Measurements from ENCODE around the gene CAMKMT. TPM values are rescaled to one million over a fixed set of nuclear protein-coding genes. Genes with fewer than 3 reads are reported as not detected.

CAMKMT gene
- total RNA-seq, 1 experiment from 2014 or later = 14.2 TPM

DNA sequence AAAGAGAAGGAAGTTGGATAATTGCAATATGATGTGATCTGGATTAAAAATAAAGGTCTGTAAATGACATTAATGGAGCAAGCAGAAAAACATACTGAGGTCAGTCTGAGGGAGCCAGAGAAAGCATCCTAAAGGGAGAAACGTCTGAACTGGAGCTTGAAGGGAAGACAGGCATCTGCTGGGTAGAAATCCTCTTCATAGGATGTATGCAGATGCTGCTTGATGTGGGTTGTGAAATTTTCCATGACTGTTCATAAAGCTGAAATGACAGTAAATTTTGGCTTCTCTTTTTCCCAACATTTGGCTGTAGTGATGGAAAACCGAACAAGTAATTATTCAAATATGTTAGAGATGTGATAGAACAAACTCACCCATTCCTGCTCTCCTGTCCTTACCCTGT lies 287.6 kb downstream of the CAMKMT start:
- no peak for DNase-seq (ENCODE audit: low read depth)

DNA sequence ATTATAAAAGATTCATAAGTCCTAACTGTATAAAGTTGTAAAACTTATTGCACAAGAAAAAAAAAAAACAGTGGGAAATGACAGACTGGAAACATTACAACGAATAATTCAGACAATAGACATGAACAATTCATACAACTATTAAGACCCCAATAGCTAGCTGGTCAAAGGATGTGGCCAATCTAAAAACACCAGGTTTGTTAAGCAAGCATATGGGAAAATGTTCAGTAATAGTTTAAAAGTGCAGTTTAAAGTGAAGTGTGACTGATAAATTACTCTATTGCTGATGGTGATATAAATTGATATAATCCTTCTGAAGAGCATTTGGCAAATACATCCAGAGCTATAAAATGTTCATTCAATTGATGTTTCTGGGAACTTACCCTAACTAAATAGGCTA lies 289.0 kb downstream of the CAMKMT start:
- DNase-seq (ENCODE audit: low read depth) = no peak

DNA sequence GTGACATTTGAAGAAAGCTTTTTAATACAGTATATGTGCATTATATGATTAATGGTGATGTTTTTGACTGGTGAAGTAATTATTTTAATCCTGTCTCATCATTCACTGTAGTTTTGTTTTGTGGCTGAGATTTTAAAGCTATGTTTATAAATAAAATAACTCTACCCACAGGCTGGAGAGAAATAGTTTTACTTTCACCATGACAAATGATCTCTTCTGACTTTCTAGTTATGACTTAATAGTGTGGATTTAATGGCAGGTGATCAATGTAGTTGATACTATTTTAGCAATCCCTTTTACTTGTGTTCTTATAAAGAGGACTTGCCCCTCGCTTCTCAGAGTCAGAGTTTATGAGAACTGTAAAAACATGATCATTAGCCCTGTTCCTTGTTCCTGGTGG lies 290.2 kb downstream of the CAMKMT start:
- DNase-seq (ENCODE audit: low read depth) = no peak

- DNase-seq (ENCODE audit: low read depth) = no peak
Observed at GRCh38 chr2:44652701-44653100, 291.0 kb downstream of the CAMKMT start.

GRCh38 chr2:44655401-44655864 lies 293.7 kb downstream of the CAMKMT start:
- no peak for DNase-seq (ENCODE audit: low read depth)

- DNase-seq (ENCODE audit: low read depth) = no peak
Observed at GRCh38 chr2:44656460-44656859, 294.7 kb downstream of the CAMKMT start.

DNA sequence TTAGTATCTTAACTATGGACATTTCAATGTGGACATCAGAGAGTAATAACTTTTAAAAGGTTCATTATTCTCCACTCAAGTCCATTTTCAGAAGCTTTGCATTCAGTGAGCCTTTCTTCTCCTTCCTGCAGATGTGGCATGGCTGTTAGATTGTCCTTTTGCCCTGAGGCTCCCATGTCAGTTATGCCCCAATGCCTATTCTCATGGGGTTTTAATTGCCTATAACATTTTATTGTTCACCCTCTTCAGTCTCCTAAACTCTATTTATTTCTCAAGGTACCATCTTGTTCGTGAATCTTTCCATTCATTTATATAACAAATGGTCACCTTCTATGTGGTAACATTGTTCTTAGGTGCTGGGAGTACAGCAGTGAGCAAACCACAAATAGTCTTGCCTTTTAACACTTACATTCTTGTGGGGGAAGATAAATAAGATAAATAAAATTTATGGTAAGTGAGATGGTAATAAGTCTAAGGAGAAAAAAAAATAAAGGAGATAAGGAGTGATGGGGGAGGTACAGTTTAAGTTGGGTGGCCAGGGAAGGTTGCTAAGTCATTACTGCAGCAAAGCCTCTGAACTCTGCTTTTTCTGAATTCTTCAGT lies 301.8 kb downstream of the CAMKMT start:
- no peak for DNase-seq (ENCODE audit: low read depth)

DNA sequence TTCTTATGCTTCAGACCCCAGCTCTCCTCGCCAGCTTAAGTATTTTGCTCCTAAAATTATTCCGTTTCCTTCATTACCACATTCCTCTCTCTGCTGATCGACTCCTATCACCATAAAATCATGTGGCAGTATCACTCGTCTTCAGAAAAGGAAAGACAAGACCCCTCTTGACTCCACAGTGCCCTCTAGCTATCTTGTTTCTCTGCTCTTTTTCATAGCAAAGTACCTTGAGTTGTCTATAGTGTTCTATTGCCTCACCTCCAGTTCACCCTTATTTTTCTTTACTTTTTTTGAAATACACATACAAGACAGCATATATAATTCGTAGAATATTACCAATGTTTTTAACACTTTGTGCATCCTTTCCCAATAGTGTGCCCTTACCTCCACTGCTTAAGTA lies 306.6 kb downstream of the CAMKMT start:
- no peak for DNase-seq (ENCODE audit: low read depth)

- no peak for DNase-seq (ENCODE audit: low read depth)
Observed at GRCh38 chr2:44671276-44671675, 309.5 kb downstream of the CAMKMT start.

GRCh38 chr2:44671916-44672315 lies 310.2 kb downstream of the CAMKMT start:
- DNase-seq (ENCODE audit: low read depth) = no peak

GRCh38 chr2:44672431-44672830 lies 310.7 kb downstream of the CAMKMT start:
- no peak for DNase-seq (ENCODE audit: low read depth)

DNA sequence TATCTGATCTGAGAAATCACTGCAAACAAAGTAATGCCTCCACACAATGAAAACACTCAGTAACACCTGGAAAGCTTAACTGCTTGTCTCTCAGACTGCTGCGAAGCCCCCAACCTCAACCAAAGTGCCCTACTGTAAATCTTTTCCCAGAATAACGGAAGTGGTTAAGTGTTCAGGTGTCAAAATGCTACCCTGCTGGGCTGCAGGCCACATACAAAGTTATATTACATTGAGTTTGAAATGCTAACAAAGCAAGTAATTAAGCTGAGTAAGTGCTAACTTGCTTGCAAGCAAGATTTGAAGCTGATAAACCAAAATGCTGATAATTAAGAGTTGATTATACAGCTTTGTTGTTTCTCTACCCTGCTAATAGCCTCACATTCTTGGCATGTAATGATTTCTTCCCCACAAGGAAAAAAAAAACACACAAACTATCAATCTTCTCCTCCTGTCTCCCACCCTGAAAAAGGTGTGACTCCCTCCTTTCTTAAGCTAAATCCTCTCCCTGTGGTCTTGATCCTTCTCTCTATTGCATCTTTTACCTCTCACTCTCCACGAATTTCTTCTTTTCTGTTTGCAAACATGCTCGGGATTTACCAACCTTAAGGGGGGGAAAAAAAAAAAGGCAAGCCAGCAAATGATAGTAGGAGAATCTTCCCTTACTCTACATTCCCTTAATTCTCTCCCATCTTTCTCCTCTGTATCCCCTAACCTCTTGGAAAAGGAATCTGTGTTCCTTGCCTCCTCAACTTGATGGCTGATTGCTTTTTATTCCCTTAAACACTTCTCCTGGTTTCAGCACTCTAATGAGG lies 312.9 kb downstream of the CAMKMT start:
- no peak for DNase-seq (ENCODE audit: low read depth)

- no peak for DNase-seq (ENCODE audit: low read depth)
Observed at GRCh38 chr2:44676379-44676778, 314.6 kb downstream of the CAMKMT start.

DNA sequence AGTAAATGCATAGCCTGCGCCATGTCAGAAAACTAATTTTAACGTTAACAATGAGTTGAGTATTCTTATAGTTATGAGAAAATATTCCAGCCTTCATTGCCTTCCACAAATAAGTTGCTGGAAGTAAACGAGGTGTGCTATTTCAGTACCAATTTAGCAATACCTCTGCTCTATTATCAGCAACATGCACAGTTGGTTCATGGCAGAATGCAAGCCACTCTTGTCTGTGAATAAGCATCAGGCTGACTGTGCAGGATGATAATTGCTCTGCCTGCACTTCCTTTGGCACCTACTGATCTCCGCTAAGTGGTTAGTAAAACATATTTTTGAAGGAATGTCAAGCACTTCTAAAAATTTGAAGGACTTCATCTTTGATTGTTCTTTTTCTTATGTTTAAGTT lies 317.8 kb downstream of the CAMKMT start:
- no peak for DNase-seq (ENCODE audit: low read depth)

DNA sequence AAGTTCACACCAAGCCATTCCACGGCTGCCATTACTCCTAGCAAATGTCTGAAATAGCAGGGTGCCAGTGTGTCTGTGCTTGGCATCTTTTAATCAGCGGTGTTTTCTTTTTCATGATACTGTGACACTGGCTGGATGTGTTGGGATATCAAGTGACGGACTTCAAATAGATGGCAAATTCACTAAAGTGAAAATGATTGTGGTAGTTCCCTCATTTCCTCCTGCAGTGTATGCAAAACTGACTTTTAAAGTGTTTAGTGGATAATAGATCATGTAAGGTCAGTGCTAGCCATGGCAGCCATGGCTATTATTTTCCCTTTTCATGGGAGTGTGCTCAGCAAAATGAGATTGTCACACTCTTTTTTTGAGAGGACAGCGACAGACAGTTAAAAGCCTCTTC lies 318.2 kb downstream of the CAMKMT start:
- no peak for DNase-seq (ENCODE audit: low read depth)

DNA sequence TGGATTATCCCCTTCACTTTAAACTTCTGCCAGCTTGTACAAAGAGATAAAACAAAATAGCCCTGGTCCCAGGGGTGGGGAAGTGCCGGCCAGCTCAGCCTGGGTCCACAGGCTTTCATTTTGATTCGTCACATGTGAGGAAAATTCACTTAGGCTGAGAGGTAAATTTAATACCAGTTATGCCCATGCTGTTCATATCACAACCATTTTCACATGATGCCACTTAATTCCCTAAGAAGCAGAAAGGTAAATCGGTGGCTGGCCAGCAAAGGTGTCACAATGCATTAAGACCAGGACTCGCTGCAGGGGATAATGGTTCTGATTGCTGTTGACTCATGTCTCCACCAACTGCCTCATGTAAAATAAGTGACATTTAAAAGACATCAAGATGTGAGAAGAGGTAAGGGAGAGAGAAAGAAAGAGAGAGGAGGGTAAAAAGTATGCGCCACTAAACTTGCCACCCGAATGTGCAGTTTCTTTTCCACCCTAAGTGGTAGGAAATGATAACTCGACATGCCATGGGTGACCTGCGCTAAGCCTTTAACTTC lies 318.8 kb downstream of the CAMKMT start:
- DNase-seq (ENCODE audit: low read depth) = no peak

- no peak for DNase-seq (ENCODE audit: low read depth)
Observed at GRCh38 chr2:44680983-44681531, 319.3 kb downstream of the CAMKMT start.

GRCh38 chr2:44682459-44682858 lies 320.7 kb downstream of the CAMKMT start:
- no peak for DNase-seq (ENCODE audit: low read depth)

DNA sequence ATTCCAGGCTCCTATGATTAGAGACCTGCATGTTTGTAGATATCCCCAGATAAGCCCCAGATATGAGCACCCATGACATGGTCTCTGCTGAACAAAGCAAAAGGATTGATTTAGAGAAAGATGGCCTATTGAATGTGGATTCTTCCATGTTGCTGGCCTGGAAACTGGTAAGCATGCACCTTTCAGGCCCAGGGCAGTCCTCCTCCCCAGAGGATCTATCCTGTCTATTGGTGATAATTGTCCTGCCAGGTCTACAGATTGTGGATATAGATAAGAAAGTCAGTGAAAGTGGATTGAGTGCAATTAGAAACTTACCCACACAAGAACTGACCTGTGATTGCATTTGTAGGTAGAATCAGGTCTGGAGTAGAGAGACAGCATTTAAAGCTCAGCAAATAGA lies 322.8 kb downstream of the CAMKMT start:
- DNase-seq (ENCODE audit: low read depth) = no peak

GRCh38 chr2:44686561-44686960 lies 324.8 kb downstream of the CAMKMT start:
- peak; percentile 69 for DNase-seq (ENCODE audit: low read depth)

DNA sequence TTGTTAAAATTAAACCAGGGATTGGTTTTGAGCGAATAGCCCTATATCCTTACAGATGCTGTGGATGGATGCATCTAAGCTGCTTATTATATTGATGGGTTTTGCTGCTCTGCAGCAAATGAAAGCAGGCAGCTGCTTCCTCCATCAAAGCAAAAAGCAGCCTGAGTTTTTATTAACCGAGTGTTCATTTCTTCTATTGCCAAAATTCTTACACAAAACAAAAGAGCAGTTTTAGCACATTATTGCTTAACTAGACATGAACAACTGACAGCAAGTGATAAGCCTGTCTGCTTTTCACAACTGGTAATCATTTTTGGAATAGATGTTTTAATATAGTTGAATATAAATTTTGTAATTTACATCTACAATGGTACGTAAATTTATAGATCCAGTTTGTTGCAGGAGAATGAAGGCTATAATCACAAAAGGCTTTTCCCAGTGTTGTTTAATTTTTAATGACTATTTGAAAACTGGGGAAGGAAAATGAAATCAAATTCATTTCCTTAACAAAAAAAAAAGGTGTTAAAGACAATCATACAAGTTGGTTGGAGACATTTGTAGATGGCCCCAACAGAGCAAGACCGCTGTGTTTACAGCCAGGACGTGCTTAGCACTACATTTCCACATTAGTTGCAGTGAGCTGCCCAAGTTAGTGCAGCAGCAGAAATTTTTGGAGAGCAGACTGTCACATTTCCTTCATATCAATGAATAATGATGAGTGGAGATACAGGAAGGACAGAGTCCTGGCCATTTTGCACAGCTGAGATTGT lies 326.1 kb downstream of the CAMKMT start:
- no peak for DNase-seq (ENCODE audit: low read depth)
